Measurements from ENCODE around the gene SLIT1.

Gene SLIT1

DNA sequence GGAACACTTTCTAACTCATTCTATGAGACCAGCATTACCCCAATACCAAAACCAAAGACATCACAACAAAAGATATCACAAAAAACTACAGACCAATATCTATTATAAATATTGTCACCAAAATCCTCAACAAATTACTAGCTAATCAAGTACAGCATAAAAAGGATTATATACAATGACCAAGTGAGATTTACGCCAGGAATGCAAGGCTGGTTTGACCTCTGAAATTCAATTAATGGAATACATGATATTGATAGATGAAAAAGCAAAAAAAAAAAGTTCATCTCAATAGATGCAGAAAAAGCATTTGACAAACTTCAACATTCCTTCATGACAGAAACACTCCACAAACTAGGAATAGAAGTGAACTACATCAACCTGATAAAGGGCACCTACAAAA is 178.3 kb downstream of the SLIT1 start:
- DNase-seq (ENCODE audit: low read depth in 1 of 2, low spot score in 1 of 2), result no peak

DNA sequence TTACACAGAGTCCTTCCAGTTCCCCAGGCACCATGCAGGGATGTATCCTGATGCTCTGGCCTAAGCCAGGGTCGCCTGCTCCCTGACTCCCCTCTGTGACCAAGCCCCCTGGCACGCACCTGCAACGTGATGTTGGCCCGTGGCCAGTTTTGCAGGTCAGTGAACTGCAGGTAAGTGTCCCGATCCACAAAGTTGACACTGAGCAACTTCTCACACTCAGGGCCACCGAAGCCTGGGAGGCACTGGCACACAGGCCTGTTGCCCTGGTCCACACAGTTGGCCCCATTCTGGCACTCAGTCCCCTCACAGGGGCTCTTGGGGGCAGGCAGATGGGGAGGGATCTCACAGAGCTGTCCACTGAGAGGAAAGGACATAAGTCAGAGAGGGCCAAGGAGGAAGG is 179.4 kb downstream of the SLIT1 start:
- no peak for DNase-seq (ENCODE audit: low read depth in 1 of 2, low spot score in 1 of 2)

DNA sequence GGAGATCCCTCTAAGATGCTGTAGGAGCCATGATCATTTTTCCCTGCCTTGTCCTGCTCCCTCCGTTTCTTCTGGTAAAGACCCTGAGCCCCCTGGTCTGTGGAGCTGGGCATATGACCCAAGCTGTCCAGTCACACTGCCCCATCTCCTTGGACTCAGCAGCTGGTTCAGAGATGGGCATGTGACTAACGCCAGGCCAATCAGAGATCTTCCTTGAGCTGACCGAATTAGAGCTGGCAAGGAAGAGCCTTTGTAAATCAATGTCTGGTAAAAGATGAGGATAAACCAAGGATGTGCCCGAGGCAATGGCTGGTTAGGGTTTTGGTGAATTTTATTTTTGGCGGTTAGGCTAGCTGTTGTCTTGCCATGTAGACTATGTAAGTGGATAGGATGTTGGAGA is 180.4 kb downstream of the SLIT1 start:
- DNase-seq (ENCODE audit: low read depth in 1 of 2, low spot score in 1 of 2), result no peak

DNA sequence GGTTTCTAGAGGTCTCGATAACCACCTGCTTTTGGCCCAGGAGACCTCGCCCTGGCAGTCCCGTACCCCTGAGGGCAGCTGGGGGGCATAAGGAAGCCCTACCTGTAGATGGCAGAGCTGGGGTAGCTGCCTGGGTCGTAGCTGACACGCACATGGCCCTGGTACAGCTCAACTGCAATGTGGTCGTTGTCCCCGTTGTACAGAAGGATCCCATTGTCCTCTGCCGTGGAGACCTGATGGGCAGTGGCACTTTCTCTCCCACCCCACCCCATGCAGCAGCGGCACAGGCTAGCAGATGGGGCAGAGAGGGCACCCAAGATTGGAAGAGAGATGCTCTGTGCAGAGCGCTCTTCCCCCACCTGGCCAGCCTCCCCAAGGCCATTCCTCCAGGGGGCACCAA is 181.2 kb downstream of the SLIT1 start:
- DNase-seq (ENCODE audit: low read depth in 1 of 2, low spot score in 1 of 2), result no peak

DNA sequence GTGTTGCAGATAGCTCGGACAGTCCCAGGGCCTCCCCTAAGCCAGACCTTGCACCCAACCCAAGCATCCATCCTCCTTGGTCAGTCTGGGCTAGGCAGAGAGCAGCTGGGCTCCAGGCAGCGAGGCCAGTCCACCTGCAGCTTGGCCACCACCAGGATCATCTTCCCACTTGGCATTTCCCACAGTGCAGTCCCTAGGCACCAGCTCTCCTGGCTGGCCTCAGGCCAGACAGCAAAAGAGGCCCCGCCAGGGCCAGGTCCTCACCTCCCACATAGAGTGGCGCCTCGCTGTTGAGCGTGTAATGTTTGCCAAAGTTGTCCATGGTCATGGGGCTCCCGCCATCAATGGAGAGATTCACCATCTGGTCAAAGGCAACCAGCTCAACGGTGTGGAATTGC is 182.0 kb downstream of the SLIT1 start:
- no peak for DNase-seq (ENCODE audit: low read depth in 1 of 2, low spot score in 1 of 2)

DNA sequence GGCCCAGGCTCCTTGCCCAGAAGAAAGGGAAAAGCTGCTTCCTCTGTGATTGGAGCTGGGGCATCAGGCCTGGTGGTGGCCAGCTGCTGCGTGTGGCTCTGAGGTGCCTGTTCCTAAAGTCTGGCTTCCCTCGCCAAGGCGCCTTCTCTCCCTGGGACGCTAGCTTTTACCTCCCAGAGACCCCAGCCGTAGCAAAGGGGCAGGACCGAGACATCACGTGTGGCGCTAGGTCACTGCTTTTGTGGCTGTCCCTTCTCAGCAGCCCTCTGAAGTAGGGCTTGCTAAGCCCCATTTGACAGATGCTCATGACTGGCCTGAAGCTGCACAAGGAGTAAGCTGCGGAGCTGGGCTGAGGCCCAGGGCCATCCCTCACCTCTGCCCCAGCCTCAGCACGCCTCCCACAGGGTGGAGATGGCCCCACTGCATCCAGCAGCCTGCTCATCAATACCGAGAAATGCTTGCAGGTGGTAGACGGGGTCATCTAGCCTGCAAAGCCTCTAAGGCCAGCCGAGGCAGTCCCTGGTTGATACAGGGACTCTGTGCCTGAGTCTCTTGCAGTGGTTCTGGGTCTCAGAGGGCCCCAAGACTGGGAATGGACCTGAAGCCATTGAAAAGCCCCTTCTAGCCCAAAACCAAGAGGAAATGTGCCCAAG is 182.5 kb downstream of the SLIT1 start:
- DNase-seq (ENCODE audit: low read depth in 1 of 2, low spot score in 1 of 2), result no peak

DNA sequence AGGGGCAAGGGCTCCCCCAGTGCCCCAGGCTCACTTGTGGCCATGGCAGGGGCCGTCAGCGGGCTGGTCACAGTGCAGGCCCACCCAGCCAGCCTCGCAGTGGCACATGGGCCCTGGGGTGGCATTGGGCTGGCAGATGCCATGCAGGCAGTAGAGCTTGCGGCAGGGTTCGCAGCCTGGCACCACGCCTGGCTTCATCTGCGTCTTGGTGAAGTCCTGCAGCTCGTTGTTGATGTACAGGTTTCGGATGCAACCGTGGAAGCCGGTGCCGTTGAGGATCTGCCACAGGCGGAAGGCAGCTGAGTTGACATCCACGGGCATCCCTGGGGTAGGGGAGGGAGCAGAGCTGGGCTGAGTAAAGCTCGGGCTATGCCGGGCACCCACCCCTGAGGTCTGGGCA is 183.1 kb downstream of the SLIT1 start:
- DNase-seq (ENCODE audit: low read depth in 1 of 2, low spot score in 1 of 2), result no peak

DNA sequence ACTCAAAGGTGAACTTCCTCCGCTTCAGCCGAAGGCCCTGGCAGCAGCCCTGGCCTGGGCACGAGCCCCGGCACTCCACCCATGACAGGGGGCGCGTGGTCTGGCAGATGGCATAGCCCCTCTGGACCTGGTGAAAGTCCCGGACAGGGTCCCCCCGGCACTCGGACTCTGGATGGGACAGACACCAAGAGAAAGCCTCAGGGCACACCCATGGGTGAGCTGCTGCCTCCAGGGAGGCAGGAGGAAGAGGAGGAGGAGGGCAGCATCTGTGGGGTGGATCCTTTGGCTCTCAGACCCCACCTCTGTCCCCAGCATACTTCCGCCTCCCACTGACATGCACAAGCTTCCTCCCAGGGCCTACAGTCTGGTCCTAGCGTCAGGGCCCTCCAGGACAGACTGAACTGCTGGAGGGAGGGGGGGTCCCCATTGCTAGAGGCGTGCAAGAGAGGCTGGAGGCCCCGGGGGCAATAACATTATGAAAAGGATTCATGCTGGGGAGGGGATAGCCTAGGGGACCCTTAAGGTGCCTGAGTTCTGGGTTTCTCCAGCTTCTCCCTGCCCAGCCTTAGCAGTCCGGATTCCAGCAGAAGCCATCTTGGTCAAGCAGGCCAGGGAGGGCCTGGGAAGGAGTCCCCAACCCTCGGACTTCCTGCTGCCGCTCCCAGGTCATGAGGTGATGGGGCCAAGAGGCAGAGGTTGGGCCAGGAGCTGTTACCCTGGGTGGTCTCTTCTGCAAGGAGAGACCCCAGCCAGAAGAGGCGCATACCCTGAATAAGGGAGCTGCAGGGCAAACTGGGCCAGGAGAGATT is 184.4 kb downstream of the SLIT1 start:
- no peak for DNase-seq (ENCODE audit: low read depth in 1 of 2, low spot score in 1 of 2)

DNA sequence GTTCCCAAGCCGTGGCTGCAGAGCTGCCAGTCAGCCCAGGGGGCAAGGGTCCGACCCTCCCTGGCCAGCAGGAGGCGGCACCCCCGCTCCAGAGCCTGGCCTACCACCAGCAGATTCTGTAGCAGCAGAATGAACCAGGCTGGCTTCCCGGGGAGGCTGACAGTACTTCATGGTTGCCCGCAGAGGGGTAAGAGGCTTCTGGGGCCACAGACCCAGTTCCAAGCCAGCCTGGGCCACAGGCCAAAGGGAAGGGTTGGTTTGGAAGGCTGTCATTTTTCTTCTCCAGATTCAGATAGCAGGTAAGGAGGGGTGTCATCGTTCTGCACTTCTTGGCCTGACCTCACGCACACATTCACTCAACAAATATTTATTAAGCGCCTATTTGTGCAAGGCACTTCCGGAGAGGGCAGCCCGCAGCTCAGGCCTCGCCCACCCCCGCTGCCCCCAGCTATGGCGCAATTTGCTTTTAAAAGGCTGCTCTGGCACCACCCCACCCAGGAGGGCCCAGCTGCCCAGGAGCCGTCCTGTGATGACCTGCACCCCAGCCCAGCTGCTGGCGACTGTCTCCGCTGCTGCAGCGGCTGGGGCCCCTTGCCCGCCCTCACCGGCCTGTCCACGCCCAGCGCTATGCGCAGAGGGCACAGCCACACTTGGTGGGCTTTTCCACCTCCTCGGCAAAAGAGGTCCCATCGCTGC is 185.1 kb downstream of the SLIT1 start:
- no peak for DNase-seq (ENCODE audit: low read depth in 1 of 2, low spot score in 1 of 2)

DNA sequence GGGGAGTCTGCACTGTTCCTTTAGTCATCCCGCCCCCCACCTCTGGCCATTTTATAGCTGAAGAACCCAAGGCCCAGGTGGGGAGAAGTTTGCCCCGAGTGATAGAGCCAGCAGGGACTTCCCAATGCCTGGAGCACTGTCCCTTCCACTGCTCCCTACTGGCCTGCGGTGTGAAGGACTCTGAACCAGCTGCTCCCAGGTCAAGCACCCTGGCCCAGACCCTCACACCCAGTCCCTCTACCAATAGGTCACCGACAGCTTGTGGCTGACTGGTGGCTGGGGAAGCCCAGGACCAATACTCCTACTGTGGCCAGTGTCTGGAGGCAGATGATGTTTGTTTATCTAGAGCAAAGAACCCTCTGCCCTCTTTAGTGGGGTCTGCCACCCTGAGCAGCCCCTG is 185.8 kb downstream of the SLIT1 start:
- DNase-seq (ENCODE audit: low read depth in 1 of 2, low spot score in 1 of 2), result no peak

DNA sequence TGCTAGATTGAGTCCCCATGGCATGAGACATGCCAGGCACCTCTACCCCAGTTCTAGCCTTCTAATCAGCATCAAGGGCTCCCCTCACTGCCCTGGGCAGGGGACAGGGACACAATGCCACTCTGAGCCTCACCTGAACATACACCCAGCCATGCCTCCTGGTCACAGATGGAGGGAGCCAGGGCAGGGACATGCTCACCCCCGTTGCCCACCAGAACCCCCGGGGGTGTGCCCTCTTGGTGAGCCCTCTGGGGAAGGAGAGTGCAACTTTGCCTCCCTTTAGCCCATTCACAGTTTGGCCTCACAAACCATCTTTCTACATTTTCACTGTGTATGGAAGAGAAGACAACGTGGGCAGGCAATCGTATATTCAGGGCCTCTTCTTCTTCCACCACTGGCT is 186.4 kb downstream of the SLIT1 start:
- DNase-seq (ENCODE audit: low read depth in 1 of 2, low spot score in 1 of 2), result no peak

DNA sequence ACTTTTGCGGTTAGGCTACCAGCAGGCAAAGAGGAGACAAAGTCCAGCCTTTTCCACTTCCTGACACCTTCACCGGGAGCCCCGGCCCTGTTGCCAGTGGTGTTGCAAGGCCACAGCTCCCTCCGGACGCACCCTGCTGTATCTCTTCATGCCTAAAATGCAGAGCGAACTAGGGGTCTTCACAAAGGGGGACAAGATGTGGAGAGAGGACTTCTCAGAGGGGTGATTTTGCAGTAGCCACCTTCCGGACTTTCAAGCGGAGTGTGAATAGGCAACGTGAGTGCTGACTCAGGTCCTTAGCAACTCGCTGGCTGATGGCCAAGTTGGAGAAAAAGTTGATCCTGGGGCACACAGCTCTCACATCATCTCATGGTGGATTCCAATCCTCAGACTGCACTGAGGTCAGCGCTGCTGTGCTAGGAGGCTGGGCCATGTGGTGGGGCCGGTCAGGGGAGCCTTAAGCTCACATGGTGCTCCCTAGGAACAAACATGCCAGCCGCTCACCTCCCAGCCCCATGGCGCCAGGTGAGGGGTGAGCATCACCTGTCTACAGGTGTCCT is 187.3 kb downstream of the SLIT1 start:
- no peak for DNase-seq (ENCODE audit: low read depth in 1 of 2, low spot score in 1 of 2)

DNA sequence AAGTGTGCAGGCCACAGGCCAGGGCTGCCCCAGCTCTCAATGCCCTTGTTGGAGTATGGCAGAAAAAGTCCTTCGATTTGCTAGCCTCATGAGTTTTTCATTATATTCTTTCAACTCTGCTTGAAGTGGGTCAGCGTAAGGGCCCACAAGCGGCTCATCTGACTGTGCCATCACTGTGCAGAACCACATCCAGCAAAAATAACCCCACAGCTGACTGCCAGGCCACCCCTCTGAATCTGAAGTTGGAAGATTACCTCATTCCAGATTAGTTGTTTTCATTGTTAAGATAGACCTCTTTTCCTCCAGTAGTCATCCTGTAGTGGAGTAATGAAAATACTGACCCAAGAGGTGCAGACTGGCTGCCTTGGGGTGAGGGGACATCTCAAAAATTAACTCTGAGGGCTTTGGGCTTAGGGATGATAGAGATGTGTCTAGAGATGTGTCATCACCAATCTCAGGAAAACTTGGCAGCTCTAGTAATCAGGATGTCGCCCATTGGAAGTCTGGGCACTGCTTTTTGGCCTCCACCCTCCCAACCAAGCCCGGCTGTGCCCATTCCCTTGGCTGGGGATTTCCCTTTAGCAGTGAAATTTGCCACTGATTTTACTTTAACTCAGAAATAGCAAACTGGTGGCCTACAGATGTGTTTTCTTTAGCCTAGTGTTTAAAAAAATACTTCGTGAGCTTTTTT is 189.3 kb downstream of the SLIT1 start:
- DNase-seq (ENCODE audit: low read depth in 1 of 2, low spot score in 1 of 2), result no peak

DNA sequence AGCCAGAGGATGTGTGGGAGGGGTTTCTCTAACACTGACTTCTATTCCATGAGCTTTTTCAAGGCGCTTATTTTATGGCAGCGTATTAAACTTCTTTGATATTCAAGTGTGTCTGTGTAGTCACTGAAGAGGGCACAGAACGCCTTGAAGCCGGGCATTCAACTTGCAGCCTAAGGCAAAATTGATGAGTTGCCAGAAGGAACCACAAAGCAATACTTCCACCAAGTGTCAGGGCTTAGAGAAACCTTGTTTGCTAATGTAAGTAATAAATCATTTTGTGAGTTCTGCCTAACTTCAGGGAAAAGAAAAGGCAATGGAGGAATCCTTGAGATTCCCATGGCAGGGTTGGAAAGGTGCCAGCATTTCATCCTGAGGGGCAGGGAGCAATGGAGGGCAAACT is 189.9 kb downstream of the SLIT1 start:
- no peak for DNase-seq (ENCODE audit: low read depth in 1 of 2, low spot score in 1 of 2)

DNA sequence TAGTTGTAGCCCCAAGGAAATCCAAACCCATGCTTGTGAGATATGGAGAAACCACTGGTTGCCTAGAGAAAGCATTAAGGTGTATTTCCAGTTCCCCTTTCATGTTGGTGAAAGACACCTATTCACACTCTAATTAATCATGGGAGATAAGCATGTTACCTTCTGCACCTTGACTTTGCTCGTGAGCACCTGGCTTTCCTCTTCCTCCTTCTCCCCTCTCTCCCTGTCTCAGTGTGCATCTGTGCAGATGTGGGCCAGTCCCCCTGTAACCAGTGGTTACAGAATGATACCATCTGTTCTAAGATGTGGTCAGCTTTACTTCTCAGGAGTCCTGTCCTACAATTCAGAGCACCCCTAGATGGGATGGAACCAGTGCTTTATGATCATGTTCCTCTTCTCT is 193.0 kb downstream of the SLIT1 start:
- DNase-seq (ENCODE audit: low read depth in 1 of 2, low spot score in 1 of 2), result no peak

DNA sequence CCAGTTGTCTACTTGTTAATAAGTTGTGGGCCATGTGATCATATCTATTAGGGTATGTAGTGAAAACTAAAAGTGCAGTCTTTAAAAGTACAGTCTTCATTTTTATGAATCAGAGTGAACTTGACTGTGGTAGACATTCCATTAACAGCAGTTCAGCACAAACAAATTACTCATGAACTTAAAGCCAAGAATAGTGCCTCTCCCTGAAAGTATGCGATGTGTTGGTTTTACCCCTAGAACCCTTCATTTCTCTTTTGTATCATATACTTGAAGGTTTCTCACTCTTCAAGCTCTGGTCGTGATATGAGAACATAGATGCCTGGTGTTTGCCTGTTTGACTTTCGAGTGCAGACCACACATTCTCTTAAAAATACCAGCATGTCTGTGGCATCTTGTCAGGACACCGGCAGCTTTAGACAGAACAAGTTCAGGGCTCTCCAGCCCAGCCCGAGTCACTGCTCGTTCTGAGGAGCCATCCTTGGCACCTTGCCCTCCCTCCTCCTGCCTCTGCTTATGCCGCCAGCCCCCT is 194.4 kb downstream of the SLIT1 start:
- DNase-seq (ENCODE audit: low read depth in 1 of 2, low spot score in 1 of 2), result no peak

DNA sequence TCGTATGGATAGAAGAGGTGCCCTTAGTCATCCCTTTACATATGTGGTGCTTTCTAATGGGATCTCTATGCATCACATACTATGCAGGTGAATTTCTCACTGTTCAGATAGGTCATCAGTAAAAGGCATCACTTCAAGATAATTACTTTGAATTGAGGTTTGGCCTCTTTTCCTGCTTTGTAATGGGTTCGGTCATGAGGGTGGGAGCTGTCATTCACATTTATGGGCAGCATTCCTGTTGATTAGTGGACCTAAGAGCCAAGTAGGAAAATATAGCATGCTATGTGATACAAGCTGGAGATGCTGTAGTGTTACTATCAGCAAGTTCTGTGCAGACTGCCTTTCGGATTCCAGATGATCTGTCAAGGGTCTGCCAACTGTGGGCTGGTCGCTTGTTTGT is 197.3 kb downstream of the SLIT1 start:
- DNase-seq (ENCODE audit: low read depth in 1 of 2, low spot score in 1 of 2), result no peak

DNA sequence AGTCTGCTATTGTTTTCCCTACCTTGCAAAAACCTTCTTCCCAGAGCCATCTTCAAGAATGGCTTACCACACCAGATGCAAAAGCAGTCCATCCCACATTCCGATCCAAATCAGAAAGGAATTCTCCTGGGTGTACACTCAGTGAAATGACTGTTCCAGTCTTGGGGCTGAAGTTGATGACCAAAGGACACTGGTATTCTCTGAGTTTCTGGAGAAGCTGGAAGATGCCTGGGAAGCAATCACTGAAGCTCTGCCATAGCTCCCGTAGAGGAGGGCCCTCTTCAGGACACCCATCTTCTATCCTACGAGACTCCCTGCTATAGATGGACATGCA is 197.9 kb downstream of the SLIT1 start:
- DNase-seq (ENCODE audit: low read depth in 1 of 2, low spot score in 1 of 2), result no peak

DNA sequence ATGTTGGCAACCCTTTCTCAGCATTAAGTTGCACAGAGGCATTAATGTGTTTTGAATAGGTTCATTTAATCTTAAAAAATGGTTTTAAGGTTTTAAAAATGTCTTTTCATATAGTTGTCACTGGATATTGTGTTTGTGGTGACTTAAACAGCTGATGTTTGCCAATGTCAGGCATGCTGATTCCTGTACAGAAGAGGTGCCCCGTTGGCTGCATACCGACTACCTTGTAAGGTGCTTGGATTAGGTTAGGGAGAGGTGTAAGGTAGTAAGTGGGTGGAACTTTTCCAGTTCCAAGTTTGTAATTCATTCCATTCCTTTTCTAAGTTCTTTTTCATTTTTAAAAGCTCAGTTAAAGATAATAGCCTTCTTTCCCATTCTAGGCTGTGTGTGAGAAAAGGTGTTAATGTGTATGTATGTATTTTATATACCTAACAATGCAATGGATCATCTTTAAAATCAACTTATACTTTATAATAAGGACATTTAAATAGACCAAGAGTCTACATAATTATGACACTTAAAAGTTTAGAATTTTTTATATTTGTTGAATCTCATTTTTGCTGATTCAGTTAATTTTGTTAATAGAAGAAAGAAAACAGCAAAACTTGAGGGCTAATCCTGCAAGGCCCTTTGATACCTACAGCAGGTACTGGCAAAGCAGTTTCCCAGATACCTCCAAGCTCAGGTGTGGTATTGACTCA is 198.5 kb downstream of the SLIT1 start:
- DNase-seq (ENCODE audit: low read depth in 1 of 2, low spot score in 1 of 2), result no peak

DNA sequence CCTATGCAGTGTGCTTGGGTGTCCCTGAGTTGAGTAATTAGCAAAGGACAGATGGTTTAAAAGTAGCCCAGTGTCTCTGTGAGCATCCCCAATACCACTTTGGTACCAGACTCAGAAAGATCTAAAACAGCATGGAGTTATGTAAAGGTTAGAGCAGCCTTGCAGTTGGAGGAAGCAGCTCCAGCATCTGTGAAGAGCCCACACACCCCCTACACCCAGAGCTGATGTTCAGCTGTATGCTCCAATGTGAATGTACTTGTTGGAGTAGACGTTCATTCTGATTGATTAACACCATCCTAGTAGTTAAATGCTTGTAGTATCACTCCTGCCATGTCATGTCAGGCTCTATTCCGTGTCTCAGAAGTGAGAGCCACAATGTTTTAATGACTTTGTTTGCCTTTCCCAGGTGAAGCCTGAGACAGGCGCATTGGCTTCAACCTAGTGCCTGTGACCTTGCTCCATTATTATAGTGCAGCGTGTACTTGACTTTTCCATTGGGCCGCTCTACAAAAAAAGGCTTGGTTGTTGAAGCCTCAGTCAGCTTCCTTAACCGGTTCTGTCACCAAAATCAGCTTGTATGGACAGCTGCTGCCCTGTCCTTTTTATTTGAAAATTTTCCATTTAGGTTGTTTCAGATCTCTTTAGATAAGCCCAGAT is 199.4 kb downstream of the SLIT1 start:
- DNase-seq (ENCODE audit: low read depth in 1 of 2, low spot score in 1 of 2), result no peak

All from stimulated activated CD4-positive, alpha-beta T cell treated with anti-CD3 and anti-CD28 coated beads, Interleukin-15, amount 100 ng/mL, for 1 hour (primary cell).